GM12891 (cell line): ENCODE measurements around the gene LAPTM4A.

ENCODE experiments used
- POLR2A ChIP-seq: IDR thresholded peaks from 2 replicates; pipeline ENCODE4 v1.6.1; 2011; ENCODE audit warnings: low read depth, low read length, control low read depth
- POLR2AphosphoS5 ChIP-seq: IDR thresholded peaks from 2 replicates; pipeline ENCODE4 v1.6.1; 2011; ENCODE audit warnings: low read depth, low read length, control low read depth
- SPI1 ChIP-seq: IDR thresholded peaks from 2 replicates; pipeline ENCODE4 v1.6.1; 2011; ENCODE audit warnings: low read depth, low read length, control low read depth
- TAF1 ChIP-seq: IDR thresholded peaks from 2 replicates; pipeline ENCODE4 v1.6.1; 2011; ENCODE audit warnings: low read depth, low read length, control low read depth

GRCh38 chr2:20060106-20060505 lies 8.7 kb upstream of the LAPTM4A start:
- TF ChIP-seq POLR2A, result no peak
- no peak for TF ChIP-seq POLR2AphosphoS5
- TF ChIP-seq TAF1, result no peak
- no peak for TF ChIP-seq SPI1
